Stimulated activated CD4-positive, alpha-beta T cell treated with anti-CD3 and anti-CD28 coated beads, Interleukin-12 subunit alpha, Interleukin-12 subunit beta, amount 100 ng/mL, for 24 hours (primary cell): Measurements from ENCODE around the gene MAGI2.

Experiments used
- DNase-seq, 2 experiments: peaks; one replicate each; pipeline ENCODE4 v3.0.0-alpha.2; 2020; ENCODE audit warnings: low read depth in 2 of 2

Gene MAGI2

GRCh38 chr7:78492146-78492545 lies 961.3 kb downstream of the MAGI2 start:
- DNase-seq: no peak

DNA sequence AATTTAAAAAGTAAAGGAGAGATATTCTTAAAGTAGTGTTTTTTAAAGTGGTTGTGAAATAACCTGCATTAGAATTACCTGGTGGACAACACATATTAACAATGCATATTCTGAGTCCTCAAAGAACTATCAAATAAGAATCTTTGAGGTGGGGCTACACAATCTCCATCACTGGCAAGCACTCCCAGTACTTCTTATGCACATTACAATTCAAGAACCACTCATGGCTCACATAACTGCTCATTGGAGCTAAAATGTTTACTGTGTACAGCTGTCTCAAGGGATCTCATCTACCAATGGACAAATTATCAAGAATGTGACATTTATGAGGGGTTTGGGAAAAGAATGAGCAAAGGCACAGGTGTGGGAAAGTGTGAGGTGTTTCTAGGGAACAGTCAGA lies 962.9 kb downstream of the MAGI2 start:
- DNase-seq: no peak

DNA sequence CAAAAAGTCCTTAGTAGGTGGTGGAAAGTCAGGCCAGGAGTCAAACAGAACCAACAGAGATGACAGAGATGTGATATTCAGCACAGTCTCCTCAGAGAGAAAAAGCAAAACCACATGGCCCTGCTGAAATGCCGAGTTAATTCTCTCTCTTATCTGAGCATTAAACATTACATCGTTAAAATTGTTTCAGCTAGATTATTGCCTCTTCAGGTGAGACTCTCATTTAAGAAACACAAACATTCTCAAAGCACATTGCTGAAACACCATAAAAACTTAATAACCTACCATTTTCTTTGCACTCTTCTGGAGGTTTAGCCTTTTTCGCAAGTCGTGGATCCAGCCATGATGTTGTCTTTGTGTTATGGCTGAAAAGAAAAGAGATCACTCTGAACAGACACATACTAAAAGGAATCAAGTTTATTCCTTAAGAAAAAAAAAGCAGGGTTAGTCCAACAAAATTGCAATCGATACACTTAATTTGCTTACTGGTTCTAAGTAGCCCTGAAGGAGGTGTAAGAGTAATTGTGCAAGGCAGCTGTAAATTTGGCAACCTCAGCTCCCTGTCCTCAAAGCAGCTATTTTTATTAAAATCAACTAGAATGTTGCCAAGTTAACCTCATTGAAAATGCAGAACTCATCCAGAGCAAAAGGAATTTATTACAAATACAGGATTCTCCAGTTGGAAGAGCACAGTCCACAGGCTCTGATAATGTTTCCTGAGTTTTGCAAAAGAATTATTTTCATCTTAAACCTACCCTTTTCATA lies 963.8 kb downstream of the MAGI2 start:
- DNase-seq: no peak

- no peak for DNase-seq
Observed at GRCh38 chr7:78487464-78487863, 966.0 kb downstream of the MAGI2 start.

GRCh38 chr7:78479348-78479747 lies 974.1 kb downstream of the MAGI2 start:
- DNase-seq: no peak

DNA sequence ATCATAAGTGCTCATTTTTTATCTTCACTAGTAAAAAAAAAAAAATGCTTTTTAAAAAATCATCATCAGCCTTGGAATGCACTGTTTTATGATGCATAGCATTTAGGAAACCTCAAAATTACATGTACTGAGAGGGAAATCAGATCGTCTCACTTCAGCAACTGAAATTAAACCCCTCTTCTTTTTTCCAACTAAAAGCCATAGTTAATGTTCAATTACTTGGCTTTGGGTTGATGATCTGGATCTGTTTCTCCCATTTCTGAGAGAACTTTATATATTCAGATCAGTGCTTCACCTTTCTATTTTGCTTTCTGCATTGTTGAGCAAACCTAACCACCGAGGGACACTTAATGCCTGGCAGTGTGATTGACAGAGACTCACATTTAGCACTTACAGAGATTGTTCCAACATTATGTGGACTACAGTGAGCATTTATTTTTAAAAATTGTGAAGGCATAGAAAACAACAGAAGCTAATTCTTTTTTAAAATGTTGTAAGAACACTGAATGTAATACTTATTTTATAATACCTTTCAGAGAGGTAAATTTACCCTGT lies 976.5 kb downstream of the MAGI2 start:
- no peak for DNase-seq

- no peak for DNase-seq
Observed at GRCh38 chr7:78473571-78474301, 979.7 kb downstream of the MAGI2 start.

GRCh38 chr7:78473021-78473420 lies 980.4 kb downstream of the MAGI2 start:
- DNase-seq: no peak

DNA sequence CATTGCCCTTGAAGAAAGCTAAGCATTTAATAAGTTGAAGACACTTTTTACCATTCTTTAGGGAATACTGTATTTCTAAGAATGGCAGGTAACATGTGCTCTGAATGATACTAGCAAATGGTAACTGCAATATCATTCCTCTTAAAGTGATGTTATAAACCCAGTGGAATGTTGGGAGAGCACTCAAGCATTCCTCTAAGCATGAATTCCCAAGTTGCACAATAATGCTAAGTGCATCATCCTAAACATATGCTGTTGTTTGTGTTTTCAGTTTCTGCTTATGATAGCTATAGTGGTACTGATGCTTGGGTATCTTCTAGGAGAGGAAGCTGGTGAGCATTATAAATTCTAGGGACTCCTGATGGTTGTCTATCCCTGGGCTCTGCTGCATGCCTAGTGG lies 980.9 kb downstream of the MAGI2 start:
- DNase-seq: no peak

DNA sequence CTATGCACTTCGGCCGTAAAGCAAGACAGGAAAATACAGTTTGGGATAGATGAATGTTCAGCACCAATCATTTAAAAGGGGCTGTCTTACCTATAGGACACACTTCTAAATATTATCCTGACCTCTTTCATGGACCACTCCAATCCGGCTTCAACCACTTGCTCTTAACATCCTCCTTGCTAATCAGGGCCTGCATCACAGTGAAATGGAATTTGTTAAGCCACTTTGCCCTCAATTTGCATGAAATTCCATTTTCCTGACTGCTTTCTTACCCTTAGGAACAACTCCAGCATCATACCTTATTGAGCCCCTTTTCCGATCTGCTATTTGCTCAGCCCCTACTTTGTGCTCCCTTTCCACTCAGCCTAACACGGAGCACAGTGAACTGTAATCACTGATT lies 987.6 kb downstream of the MAGI2 start:
- no peak for DNase-seq

DNA sequence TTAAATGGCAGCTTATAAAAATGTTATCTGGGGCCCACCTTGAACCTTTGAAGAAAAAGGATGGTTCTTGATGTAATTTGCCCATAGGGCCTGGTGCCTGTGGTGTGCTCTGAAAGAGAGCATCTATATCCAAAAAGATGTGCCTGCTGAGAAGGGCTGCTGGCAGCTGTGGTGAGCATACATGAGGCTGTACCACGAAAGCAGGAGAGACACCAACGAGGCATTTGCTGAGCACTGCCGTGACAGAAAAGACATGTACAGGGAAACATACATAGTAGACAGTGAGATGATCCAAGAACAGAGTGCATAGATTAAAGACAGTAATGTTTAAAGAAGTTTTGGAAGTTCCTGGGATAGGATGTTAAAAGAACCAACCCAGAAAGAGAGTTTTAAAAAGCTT lies 990.4 kb downstream of the MAGI2 start:
- DNase-seq: no peak

DNA sequence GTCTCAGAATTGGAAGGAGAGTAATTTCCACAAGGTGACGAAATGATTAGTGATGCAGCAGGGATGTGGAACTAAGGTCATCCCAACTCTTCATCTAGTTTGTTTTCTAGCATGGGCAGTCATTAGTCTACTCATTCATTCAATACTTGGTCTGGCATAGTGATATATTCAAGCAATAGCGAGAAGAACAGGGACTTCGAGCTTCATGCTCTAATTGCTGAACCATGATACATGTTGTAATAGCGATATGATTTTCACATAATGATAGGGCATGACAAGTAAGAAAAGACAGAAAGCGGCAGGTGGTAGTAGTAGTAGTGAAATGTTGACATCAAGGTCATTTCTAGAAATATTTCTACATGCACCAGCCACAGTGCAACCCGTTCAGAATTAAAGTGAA lies 1002.8 kb downstream of the MAGI2 start:
- DNase-seq: no peak

GRCh38 chr7:78448911-78449310 lies 1004.6 kb downstream of the MAGI2 start:
- DNase-seq: no peak

DNA sequence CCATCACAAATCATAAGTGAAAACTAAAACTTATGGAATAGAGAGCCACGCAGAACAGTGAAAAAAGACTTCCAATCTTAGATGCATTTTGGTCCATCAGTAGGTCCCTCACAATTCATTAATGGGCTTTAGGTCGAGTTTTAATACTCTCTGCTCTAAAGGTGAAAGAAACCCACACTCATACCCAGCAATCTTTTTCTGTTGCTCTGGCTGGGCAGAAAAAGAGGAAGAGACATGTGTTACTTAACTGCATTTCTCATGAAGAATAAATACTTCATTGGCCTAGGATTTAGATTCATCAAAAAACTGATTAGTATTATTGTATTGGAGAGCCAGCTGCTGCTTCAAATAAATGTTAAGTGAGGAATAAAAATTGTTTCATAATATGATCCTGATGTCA lies 1009.2 kb downstream of the MAGI2 start:
- DNase-seq: no peak

- DNase-seq: no peak
Observed at GRCh38 chr7:78443811-78444210, 1009.7 kb downstream of the MAGI2 start.

GRCh38 chr7:78441737-78442136 lies 1011.7 kb downstream of the MAGI2 start:
- no peak for DNase-seq

- no peak for DNase-seq
Observed at GRCh38 chr7:78438433-78438832, 1015.0 kb downstream of the MAGI2 start.

DNA sequence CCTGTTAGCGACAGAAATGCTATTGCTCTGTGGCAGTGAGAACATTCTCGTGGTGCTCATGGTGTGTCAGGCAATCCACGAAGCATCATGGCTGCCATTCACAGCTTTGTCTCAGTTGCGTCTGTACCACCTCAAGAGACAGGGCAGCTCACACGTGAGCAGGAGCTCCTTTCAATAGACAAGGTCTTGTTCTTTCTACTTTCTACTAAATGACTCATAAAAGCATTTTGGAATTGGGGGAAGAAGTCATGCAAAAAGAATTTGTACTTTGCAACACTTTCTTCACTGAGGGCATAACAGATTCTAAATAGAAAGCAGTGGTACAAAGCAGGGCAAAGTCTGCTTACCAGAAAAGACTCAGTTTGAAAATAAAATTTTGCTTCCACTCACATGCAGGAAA lies 1016.3 kb downstream of the MAGI2 start:
- DNase-seq: no peak

- DNase-seq: no peak
Observed at GRCh38 chr7:78435355-78435754, 1018.1 kb downstream of the MAGI2 start.

- no peak for DNase-seq
Observed at GRCh38 chr7:78434281-78434680, 1019.2 kb downstream of the MAGI2 start.

DNA sequence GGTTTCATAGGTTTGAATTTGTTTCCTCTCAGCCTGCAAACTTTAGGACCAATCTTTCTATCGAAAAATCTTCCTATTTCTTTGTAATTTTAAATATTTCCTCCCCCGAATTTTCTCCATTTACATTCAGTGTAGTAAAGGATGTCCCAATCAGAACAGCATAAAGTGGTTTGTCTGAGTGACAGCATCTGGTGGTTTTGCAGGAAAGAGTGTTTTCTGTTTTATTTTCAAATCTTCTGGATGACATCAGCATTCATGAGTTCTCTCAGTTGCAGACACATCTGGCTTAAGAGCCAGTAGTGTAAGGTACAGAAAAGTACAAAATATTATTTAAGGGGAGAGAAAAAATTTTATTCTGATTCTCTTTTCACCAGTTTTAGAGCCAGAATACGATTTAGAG lies 1020.0 kb downstream of the MAGI2 start:
- no peak for DNase-seq

DNA sequence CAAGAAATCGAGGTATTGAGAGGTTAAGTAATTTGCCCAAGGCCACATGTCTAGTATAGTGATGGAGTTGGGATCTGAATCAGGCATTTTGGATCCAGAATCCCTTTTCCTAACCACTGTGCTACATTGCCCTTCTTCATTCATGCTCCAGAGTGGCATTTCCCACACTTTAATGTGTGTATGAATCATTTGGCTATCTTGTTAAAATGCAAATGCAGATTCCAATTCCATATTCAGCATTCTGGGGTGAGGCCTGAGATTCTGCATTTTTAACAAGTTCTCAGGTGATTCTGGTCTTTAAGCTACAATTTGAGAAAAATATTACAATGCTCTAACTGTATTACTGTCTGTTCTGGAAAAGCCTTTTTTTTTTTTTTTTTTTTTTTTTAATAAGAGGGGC lies 1023.6 kb downstream of the MAGI2 start:
- no peak for DNase-seq

DNA sequence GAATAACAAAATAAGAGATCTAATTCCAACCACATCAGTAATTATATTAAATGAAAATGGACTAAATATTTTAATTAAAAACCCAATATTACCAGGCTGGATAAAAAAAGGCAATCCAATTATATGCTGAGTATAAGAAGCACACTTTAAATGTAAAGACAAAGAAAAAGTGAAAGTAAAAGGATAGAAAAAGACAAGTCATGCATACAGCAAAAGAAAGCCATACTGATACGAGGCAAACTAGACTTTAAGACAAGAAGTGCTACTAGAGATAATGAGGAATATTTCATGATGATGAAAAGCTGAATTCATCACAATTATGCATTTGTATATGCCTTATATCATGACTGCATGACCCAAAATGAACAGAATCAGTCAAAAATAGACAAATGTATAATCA lies 1026.3 kb downstream of the MAGI2 start:
- DNase-seq: no peak
